ACHN (cell line): ENCODE results near the gene P4HA2.

Source experiments
- DNase-seq: peaks from one replicate; pipeline ENCODE4 v3.0.0-alpha.2; 2015
- in situ Hi-C: cut with HindIII; loops from 2 replicates; pipeline ENCODE4 v1.10.0; 2017; ENCODE audit warnings: low sequenced_read_pairs, low pct_ligation_motif_present, low pct_unique_long_range_greater_than_20kb

P4HA2 gene

GRCh38 chr5:132230871-132231270, 3.2 kb upstream of the P4HA2 start:
- DNase-seq, result no peak
- in situ Hi-C loops, result no loop called here

DNA sequence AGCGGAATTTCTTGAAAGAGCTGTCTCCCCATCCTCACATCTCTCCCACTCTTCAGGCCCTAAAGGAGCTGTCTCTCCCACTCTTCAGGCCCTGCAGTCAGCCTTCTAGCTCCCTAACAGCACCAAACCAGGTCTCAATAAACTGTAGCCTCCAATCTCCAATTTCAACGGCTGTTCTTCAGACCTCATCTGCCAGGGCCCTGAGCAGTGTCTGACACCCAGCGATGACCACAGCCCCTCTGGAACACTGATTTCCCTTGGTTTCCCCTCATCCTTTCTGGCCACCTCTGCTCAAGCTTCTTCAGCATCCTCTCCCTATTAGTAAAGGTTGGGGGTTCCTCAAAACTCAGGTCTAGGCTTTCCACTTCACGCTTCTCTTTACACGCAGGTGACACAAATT, 1.6 kb upstream of the P4HA2 start:
- no peak for DNase-seq
- in situ Hi-C loops, result no loop called here

DNA sequence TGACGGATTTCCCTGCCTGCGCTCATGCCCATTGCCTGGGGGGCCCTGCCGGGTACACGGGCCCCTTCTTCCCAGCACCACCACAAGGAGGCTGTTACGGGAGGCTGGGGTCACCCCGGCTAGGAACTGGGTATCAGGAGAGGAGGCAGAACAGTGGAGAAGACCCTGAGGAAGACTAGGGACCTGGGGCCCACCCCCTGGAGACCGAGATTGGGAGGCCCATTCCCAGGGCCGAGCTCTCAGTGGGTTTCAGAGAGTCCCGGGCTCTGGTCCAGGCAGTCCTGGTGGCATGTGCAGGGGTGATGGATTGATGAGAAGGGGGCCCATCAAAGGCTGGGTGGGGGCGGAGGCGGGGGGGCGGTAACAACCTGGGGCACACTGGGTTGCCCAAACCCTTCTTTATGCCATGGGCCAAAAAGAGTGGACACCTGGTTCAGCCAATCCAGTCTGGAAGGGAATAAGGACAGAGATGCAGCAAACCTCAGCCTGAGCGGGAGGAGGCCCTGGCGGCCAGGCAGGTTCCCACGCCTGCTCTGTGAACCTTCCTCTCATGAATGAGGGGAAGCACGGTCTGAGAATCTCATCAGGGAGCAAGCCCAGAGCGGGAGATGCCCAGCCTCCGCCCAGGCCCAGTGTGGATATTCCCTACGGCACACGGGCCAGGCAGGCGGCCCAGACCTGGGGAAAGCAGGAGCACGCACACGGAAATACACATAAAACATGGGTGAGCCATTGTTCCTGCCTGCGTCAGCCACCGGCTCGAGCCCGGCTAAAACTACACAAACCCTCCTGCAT, 785 bp upstream of the P4HA2 start:
- in situ Hi-C loops, result no loop called here
- no peak for DNase-seq

GRCh38 chr5:132227235-132227484, 493 bp downstream of the P4HA2 start:
- in situ Hi-C loops, result no loop called here
- DNase-seq, result no peak

DNA sequence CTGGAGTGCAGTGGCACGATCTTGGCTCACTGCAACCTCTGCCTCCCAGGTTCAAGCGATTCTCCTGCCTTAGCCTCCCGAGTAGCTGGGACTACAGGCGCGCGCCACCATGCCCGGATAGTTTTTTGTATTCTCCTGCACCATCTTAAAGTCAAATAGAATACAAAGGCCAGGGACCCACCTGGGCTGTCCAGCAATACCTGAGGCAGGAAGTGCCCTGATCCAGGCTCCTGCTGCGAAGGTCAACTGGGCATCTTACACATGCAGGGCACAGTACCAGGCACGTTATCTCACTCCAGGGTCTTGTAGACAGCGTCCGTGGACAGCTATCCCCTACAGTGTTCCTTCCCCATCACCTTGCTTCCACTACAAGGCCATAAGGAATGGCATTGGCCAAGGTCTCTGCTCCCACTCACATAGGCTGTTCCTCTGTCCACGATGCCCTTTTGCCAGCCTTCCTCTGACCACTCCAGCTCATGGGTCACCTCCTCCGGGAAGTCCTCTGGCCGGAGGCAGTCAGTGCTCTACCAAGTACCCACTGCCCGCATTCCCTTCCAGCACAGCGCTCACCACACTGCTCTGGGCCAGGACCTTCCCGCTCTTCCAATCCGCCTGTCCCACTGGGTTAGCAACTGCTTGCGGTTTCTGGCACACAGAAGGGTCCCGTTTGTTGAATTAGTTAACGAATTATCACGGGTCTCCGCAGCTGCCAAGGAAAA, 978 bp downstream of the P4HA2 start:
- peak; percentile 19 for DNase-seq
- in situ Hi-C loops, result no loop called here

GRCh38 chr5:132225165-132226032, 2.3 kb downstream of the P4HA2 start:
- in situ Hi-C loops, result no loop called here
- no peak for DNase-seq

DNA sequence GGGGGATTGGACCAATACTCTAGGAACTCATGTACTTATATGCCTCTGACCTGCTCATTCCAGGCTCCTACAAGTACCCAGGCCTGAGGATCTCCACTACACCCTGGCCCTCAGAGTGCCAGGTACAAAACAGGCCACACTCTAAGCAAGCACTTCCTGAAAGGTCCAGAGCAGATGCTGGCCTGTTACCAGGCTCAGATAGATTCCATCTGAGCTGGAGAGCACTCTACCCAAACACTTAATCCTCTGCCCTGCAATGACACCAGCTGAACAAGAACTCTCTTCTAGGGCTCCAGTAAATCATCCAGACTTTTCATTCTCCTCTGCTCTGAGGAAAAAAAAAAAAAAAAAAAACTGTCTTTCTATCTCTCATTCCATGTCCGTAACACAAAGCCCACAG, 2.9 kb downstream of the P4HA2 start:
- in situ Hi-C loops, result no loop called here
- no peak for DNase-seq

DNA sequence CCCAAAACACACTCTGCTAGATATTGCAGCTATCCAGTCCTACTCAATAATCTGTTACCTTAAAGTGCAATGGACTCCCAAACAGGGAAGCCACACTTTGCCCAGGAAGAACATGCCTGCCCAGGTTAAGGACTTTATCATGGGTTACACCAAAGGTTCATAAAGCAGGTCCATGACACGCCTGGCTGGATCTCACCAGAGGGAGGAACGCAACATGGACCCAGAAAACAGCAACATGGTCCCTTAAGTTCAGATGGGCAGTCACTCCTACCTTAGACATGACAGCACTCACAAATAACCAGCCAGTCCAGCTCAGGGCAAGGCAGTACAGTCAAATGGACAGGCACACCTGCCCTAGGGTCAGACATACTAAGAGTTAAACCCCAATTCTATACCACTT, 3.8 kb downstream of the P4HA2 start:
- in situ Hi-C loops, result no loop called here

DNA sequence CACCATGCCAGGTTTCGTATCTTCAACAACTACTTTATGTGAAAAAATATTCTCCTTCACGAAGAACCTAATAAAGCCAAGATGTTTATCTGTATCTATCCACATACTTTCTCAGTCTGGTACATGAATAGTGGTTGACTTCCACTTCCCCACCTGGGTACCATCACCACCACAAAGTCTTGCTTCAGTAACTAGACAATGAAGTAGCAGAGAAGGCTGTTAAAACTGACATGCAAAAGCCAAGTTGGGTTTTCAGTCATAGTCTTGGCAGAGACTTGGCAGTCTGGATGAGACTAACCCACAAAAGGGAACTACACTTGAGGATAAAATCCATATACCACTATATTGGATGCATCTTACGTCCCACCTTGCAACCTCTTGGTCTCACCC, 5.0 kb downstream of the P4HA2 start:
- no peak for DNase-seq

More for the DNA sequence above, 3.8 kb downstream of the P4HA2 start:
- no peak for DNase-seq

GRCh38 chr5:132221781-132222648, 5.6 kb downstream of the P4HA2 start:
- no peak for DNase-seq
- in situ Hi-C loops, result no loop called here

More for the DNA sequence above, 5.0 kb downstream of the P4HA2 start:
- in situ Hi-C loops, result no loop called here

DNA sequence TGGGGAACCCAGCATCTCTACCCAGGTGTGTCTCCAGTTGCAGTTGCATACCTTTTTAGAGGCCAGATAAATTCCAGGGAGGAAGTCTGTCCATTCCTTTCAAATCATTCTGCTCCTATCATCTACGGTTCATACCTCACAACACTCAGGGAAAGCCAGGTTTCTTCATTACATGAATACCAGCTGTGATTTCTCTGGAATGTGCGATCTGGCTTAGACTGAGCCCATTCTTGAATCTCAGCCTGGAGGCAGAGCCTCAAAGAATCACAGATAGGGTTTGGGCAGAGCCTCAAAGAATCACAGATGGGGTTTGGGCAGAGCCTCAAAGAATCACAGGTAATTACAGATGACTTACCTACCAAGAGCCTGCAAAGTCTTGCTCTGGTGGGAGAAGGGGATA, 7.2 kb downstream of the P4HA2 start:
- no peak for DNase-seq
- in situ Hi-C loops, result no loop called here

DNA sequence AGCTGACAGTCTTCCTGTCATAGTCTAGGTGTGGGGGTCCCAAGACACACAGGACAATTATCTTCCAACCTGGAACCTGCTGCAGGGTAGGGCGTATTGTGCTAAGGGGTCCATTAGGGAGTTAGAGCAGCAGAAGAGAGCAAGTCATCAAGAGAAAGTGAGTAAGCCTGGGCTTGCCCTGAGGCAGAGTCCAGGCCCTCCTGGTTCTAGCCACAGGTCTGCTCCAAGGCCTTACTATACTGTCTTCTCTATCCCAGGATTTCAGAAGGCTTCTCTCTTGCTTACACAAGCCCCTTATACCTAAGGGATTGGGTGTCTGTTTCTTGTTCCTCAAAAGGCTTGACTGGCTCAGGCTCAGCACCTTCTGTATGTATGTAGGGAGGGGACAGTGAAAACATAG, 7.7 kb downstream of the P4HA2 start:
- no peak for DNase-seq
- in situ Hi-C loops, result no loop called here

- DNase-seq, result no peak
- in situ Hi-C loops, result no loop called here
Observed at GRCh38 chr5:132219289-132219970, 8.2 kb downstream of the P4HA2 start.

DNA sequence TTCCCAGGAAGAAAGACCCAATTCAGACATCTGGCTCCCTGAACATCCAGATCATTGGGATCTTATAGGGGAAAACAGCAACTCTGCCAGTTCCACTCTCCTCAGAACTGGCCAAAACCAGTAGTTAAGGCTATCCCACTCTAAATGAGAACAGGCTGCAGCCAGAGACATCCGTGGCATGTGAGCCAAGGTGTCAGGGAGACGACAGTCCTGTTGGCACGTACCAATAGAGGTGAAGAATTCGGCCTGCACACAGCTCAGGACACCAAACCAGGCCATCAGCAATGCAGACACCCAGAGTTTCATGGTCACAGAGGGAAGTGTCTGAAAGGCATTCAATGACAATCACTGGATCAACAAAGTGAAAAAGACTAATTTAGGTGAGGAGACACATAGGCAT, 9.3 kb downstream of the P4HA2 start:
- in situ Hi-C loops, result no loop called here
- DNase-seq, result no peak

GRCh38 chr5:132215329-132215728, 12.3 kb downstream of the P4HA2 start:
- in situ Hi-C loops, result no loop called here
- peak; percentile 91 for DNase-seq

DNA sequence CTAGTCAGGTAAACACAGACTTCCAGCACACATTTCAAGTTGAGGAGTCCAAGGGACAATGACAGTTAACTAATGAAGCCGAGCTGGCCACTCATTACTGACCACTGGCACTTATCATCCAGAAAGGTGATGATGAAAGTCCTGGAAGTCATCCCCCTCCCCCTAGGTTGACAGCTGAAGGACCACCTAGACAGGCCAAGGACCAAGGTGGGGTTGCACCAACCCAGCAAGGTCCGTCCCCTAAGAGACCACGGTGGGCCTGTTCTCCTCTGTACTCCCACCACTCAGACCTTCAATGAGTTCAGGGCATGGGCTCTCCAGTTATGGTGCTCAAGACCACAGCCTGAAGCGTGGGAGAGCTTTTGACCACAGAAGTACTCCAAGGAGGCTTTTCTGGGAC, 13.2 kb downstream of the P4HA2 start:
- DNase-seq, result no peak
- in situ Hi-C loops, result no loop called here

GRCh38 chr5:132213666-132214065, 14.0 kb downstream of the P4HA2 start:
- in situ Hi-C loops, result no loop called here

GRCh38 chr5:132211787-132212186, 15.9 kb downstream of the P4HA2 start:
- no peak for DNase-seq
- in situ Hi-C loops, result no loop called here

More at GRCh38 chr5:132213666-132214065, 14.0 kb downstream of the P4HA2 start:
- DNase-seq, result no peak
